Measurements from ENCODE around the gene NISCH.

Gene NISCH

DNA sequence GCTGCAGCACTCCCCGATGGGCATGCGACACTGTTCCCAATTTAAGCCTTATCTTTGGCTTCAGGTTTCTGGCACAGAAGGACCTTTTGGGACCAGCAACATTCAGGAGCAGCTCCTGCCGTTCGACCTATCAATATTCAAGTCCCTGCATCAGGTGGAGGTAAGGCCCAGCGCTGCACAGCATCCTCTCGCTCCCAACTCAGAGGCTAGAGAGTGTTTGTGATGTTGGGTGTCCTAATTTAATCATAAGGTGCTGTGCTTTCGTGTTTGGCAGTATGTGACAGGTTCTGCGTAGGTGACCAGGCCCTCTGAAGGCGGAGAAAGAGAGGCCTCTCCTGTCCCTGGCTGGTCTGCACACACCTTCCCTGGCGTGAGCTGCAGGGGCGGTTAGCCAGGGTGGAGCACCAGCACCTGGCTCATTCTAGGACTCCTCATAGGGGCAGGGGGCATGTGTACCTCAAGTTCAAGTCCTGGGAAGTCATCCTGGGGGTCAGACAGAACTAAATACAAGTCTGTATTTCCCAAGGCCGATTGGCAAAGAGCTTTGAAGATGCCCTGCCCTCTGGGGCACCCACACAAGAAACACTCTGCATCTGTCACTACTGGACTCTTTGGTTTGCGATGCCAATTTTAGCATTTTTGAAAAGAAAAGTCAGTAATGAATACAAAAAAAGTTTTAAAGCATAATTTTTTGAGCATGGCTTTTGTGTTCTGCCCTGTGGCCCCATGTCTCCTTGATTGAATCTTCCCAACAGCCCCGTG lies 17.0 kb downstream of the NISCH start:
- H3K4me3 ChIP-seq (ENCODE audit: low read depth, low read length): no peak overlapping the region
- TF ChIP-seq, protein P1, sequence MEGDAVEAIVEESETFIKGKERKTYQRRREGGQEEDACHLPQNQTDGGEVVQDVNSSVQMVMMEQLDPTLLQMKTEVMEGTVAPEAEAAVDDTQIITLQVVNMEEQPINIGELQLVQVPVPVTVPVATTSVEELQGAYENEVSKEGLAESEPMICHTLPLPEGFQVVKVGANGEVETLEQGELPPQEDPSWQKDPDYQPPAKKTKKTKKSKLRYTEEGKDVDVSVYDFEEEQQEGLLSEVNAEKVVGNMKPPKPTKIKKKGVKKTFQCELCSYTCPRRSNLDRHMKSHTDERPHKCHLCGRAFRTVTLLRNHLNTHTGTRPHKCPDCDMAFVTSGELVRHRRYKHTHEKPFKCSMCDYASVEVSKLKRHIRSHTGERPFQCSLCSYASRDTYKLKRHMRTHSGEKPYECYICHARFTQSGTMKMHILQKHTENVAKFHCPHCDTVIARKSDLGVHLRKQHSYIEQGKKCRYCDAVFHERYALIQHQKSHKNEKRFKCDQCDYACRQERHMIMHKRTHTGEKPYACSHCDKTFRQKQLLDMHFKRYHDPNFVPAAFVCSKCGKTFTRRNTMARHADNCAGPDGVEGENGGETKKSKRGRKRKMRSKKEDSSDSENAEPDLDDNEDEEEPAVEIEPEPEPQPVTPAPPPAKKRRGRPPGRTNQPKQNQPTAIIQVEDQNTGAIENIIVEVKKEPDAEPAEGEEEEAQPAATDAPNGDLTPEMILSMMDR (conservative IDR thresholded peaks at IDR 0.05; ENCODE audit: low read depth, low read length): no peak
- DNase-seq (ENCODE audit: low read depth): no peak

DNA sequence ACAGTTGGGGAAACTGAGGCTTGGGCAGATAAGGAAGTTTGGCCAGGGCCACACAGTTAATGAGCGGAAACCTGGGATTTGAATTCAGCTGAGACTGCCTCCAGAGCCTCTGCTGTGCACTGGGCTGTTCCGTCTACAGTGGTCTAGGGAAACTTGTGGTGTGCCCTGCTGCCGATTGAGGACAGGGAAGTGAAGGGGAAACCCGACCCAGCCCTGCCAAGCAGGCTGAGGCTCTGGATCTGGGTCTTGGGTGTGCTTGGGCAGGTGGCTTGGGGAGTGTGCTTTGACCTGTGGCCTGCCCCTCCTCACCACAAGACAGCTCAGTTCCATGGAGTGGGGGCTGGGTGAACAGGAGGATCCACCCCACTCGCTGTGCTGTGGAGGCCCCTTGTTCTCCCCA lies 17.6 kb downstream of the NISCH start:
- no peak for DNase-seq (ENCODE audit: low read depth)
- H3K4me3 ChIP-seq (ENCODE audit: low read depth, low read length): no peak overlapping the region
- TF ChIP-seq, protein P1 (conservative IDR thresholded peaks at IDR 0.05; ENCODE audit: low read depth, low read length): no peak

DNA sequence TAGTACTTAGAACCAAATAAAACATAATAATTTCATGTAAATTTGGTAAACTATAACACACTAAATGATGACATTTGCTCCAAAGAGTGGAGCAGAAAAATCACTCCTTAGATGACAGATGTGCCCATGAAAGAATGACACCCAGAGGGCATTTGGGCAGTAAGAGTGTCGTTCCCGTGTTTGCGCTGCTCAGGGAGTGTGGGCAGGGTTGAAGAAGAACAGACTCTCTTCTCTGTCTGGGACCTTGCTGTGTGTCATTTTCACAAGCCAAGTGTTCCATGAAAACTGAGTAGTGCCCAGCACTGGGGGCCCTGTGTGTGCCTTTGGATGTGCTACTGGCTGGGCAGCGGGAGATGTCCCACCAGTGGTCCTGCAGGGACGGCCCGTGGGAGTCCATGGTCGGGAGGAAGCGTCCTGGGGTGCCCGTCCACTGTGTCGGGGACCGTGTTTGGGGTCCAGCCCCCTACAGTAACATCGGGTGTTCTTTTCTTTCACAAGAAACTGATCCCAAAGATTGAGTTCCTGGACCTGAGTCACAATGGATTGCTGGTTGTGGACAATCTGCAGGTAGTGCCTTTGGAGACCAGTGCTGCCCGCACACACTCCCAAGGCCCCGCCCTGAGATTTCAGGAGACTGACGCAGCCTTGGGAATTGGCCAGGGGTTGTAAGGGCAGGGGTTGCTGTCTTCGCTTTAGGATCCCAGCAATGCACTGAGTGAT lies 21.8 kb downstream of the NISCH start:
- DNase-seq (ENCODE audit: low read depth): no peak
- no peak overlapping the region for H3K4me3 ChIP-seq (ENCODE audit: low read depth, low read length)
- TF ChIP-seq, protein P1 (conservative IDR thresholded peaks at IDR 0.05; ENCODE audit: low read depth, low read length): no peak

DNA sequence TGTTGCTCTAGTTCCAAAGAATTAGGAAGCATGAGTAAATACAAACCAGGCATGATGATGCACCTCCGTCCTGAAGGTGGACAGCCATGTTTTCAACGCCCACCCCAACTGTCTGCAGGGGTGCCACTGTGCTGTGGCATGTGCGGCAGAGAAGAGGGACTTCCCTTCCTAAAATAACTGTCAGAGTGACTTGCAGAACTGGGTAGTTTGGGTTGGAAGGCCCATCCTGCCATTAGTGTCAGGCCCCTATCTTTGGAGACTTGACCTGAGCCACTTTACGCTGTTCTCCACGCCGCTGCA lies 22.3 kb downstream of the NISCH start:
- TF ChIP-seq, protein P1 (conservative IDR thresholded peaks at IDR 0.05; ENCODE audit: low read depth, low read length): no peak

DNA sequence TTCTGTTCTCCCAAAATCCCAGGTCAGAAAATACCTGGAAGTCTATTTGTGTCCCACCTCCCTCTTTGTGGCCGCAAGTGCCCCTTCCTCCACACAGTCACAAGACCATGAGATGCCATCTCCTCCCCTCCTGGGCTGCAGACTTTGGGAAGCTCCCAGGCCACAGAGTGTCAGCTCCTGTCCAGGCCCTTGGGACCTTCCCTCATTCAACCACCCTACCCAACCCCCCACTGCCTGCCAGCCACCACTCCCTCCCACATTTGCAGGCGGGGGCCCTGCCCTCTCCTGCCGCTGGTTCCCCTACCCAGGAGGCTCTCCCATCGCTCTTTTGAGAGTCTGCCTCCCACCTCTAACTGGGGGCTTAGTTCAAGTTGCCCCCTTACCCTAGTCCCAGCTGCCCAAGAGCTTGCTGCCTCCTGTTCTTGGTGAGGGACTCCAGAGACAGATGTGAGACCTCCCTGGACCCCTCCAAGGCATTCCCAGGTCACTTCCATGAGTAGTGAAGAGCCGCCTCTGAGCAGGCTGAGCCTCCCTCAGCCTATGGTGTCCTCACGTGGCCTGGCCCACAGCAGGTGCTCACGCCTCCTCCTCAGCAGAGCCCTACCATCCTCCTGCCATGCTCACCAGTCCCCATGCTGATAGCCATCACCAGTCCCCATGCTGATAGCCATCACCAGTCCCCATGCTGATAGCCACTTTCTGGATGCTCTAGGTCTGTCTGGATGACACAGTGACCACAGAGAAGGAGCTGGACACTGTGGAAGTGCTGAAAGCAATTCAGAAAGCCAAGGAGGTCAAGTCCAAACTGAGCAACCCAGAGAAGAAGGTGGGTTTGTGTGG lies 23.9 kb downstream of the NISCH start:
- H3K4me3 ChIP-seq (ENCODE audit: low read depth, low read length): no peak overlapping the region
- TF ChIP-seq, protein P1 (conservative IDR thresholded peaks at IDR 0.05; ENCODE audit: low read depth, low read length): no peak
- DNase-seq (ENCODE audit: low read depth): no peak

More for the DNA sequence above, 22.3 kb downstream of the NISCH start:
- no peak overlapping the region for H3K4me3 ChIP-seq (ENCODE audit: low read depth, low read length)
- DNase-seq (ENCODE audit: low read depth): no peak

DNA sequence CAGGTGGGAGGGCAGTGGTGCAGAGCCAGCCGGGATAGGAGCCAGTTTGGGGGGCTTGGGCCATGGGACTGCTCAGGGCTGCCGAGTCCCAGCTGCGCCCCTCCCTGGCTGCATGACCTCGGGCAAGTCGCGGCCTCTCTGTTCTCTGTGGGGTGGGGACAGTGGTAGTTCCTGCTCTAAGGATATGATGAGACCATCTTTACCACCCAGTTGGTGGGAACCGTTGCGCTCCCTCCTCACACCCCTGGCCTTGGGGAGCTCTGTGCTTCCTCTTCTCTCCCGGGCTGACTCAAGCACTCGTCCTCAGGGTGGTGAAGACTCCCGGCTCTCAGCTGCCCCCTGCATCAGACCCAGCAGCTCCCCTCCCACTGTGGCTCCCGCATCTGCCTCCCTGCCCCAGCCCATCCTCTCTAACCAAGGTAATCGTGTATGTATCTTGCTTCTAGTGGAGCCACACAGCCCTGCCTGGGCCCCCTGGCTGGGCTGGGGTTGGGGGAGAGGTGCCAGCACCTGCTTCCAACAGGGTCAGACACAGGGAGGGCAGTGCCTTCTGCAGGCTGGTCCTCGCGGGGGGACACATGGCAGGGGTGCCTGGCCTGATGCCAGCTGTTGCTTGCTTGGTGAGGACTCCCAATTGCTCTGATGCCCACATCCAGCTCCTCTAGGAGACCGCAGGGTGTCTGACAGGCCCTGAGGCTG lies 24.6 kb downstream of the NISCH start:
- TF ChIP-seq, protein P1 (conservative IDR thresholded peaks at IDR 0.05; ENCODE audit: low read depth, low read length): no peak
- no peak overlapping the region for H3K4me3 ChIP-seq (ENCODE audit: low read depth, low read length)
- DNase-seq (ENCODE audit: low read depth): no peak

Data from choroid plexus epithelial cell (primary cell).